SU-DHL-6 (cell line): ENCODE results near the gene SESN2.

Source experiments
- H2AFZ ChIP-seq: fragments of 200-600 bp; sonication (generic); 2 replicates; pipeline ENCODE4 v1.6.1; 2014; ENCODE audit warnings: low read depth, mild to moderate bottlenecking, moderate library complexity, mixed read lengths, antibody characterized with exemption, low read length; ENCODE audit not compliant: severe bottlenecking
- H3F3A ChIP-seq: fragments of 200-600 bp; shearing (Covaris generic); 2 replicates; pipeline ENCODE4 v1.6.0; 2016; ENCODE audit warnings: antibody characterized with exemption, mild to moderate bottlenecking; ENCODE audit not compliant: insufficient read depth
- H3K27ac ChIP-seq: fragments of 200-600 bp; sonication (generic); 2 replicates; pipeline ENCODE4 v1.5.1; 2016; ENCODE audit warnings: low read depth, mild to moderate bottlenecking, low read length, moderate library complexity, mixed read lengths
- H3K27me3 ChIP-seq: fragments of 200-600 bp; sonication (generic), shearing (Covaris generic); 2 replicates; pipeline ENCODE4 v1.6.0; 2014; ENCODE audit warnings: mild to moderate bottlenecking, low read length
- H3K36me3 ChIP-seq: fragments of 200-600 bp; sonication (generic); 2 replicates; pipeline ENCODE4 v1.6.1; 2014; ENCODE audit warnings: mild to moderate bottlenecking, low read length, mixed read lengths
- H3K4me2 ChIP-seq: fragments of 300-600, 200-600 bp; shearing (Covaris generic), sonication (generic); 2 replicates; pipeline ENCODE4 v1.6.0; 2014; ENCODE audit warnings: low read length, low read depth, mild to moderate bottlenecking; ENCODE audit not compliant: poor library complexity, severe bottlenecking
- H3K4me3 ChIP-seq: fragments of 200-600 bp; sonication (generic); 2 replicates; pipeline ENCODE4 v1.5.1; 2014; ENCODE audit warnings: antibody characterized with exemption, low read length, mild to moderate bottlenecking, mixed read lengths; ENCODE audit not compliant: insufficient read depth, poor library complexity, severe bottlenecking
- H3K79me2 ChIP-seq: fragments of 200-600 bp; sonication (generic); 2 replicates; pipeline ENCODE4 v1.6.1; 2014; ENCODE audit warnings: mild to moderate bottlenecking, low read length, moderate library complexity; ENCODE audit not compliant: insufficient read depth
- H3K9ac ChIP-seq: fragments of 200-600 bp; sonication (generic); 2 replicates; pipeline ENCODE4 v1.7.0; 2014; ENCODE audit warnings: mild to moderate bottlenecking, low read length
- H3K9me2 ChIP-seq: fragments of 200-600 bp; sonication (generic); replicated peaks from 2 replicates; pipeline ENCODE4 v1.6.1; 2014; ENCODE audit warnings: low read length; ENCODE audit not compliant: insufficient read depth
- H3K9me3 ChIP-seq: fragments of 200-600 bp; sonication (generic); 2 replicates; pipeline ENCODE4 v1.6.1; 2014; ENCODE audit warnings: low read length, mixed read lengths; ENCODE audit not compliant: insufficient read depth
- H4K20me1 ChIP-seq: fragments of 200-600 bp; sonication (generic); 2 replicates; pipeline ENCODE4 v1.6.1; 2014; ENCODE audit warnings: low read depth, mild to moderate bottlenecking, antibody characterized with exemption, low read length, moderate library complexity, mixed read lengths
- EZH2phosphoT487 ChIP-seq: fragments of 200-600 bp; sonication (generic), shearing (Covaris generic); conservative IDR thresholded peaks from 2 replicates; pipeline ENCODE4 v1.6.1; 2018; ENCODE audit warnings: mild to moderate bottlenecking, antibody characterized with exemption, low read length, moderate library complexity, mixed read lengths
- TF ChIP-seq, protein P1 (sequence below): fragments of 200-600 bp; sonication (generic); IDR thresholded peaks from one replicate; pipeline ENCODE4 v1.5.1; 2017; ENCODE audit warnings: antibody characterized with exemption, mild to moderate bottlenecking, low read length, moderate library complexity; ENCODE audit not compliant: insufficient read depth, poor library complexity, severe bottlenecking

Gene SESN2

DNA sequence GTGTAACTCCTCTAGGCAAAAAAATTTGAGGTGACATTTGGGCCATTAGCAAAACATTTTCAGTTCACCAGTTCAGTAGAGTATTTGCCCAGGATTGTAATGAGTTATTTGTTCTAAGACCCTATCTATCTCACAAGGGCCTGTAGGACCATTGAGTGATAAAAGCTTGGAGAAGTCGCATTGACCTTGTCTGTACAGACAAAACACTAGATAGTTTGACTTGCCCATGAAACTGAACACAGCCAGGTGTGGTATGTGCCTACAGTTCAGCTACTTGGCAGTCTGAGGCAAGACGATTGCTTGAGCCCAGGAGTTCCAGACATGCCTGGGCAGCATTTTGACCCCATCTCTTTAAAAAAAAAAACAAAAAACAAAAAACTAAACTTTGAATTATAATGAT lies 20.3 kb upstream of the SESN2 start:
- no peaks in the 10 kb centered on the region for H3K9me2 ChIP-seq
- no peaks in the 10 kb centered on the region for H4K20me1 ChIP-seq
- TF ChIP-seq, protein P1, sequence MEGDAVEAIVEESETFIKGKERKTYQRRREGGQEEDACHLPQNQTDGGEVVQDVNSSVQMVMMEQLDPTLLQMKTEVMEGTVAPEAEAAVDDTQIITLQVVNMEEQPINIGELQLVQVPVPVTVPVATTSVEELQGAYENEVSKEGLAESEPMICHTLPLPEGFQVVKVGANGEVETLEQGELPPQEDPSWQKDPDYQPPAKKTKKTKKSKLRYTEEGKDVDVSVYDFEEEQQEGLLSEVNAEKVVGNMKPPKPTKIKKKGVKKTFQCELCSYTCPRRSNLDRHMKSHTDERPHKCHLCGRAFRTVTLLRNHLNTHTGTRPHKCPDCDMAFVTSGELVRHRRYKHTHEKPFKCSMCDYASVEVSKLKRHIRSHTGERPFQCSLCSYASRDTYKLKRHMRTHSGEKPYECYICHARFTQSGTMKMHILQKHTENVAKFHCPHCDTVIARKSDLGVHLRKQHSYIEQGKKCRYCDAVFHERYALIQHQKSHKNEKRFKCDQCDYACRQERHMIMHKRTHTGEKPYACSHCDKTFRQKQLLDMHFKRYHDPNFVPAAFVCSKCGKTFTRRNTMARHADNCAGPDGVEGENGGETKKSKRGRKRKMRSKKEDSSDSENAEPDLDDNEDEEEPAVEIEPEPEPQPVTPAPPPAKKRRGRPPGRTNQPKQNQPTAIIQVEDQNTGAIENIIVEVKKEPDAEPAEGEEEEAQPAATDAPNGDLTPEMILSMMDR = no peak
- no peak for TF ChIP-seq EZH2phosphoT487
- H3K79me2 ChIP-seq = peaks cover 23% of the 10 kb centered on the region
- H3K36me3 ChIP-seq = peaks cover 6% of the 10 kb centered on the region; the same call in 1 of the 2 replicates
- H3K9ac ChIP-seq = 0 out of 2 replicates have a peak overlapping the region, but pooled peaks have one; percentile 8
- peak overlapping the region; percentile 79 for H3K4me2 ChIP-seq
- H3K4me3 ChIP-seq = no peak overlapping the region
- no peaks in the 10 kb centered on the region for H3K27me3 ChIP-seq
- H3K9me3 ChIP-seq = no peaks in the 10 kb centered on the region
- no peak overlapping the region for H2AFZ ChIP-seq
- peaks cover 72% of the 10 kb centered on the region for H3F3A ChIP-seq
- H3K27ac ChIP-seq = peak overlapping the region; percentile 89

DNA sequence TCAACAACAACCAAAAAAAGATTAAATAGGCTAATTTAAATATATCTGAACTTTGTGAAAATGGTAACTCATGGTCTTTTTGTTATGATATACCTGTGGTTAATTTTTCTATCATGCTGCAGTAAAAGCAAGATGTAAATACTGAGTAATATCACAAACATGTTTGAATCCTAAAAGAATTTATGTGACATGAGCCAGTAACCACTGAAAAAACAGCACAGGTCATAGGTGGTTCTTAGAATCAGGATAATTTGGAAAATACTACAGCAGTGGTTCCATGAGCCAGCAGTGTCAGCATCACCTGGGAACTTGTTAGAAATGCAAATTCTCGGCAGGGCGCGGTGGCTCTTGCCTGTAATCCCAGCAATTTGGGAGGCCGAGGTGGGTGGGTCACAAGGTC lies 19.3 kb upstream of the SESN2 start:
- Histone ChIP-seq H3K9me3 (no peaks in the 10 kb centered on the region), H3K9me2 (no peaks in the 10 kb centered on the region), H3K79me2 (peaks cover 23% of the 10 kb centered on the region), H3K27me3 (no peaks in the 10 kb centered on the region), H3K27ac (peak overlapping the region; percentile 89), H3K9ac (no peak overlapping the region), H3F3A (peaks cover 79% of the 10 kb centered on the region), H2AFZ (no peak overlapping the region), H4K20me1 (no peaks in the 10 kb centered on the region), H3K36me3 (peaks cover 6% of the 10 kb centered on the region; the same call in 1 of the 2 replicates), H3K4me3 (no peak overlapping the region), H3K4me2 (no peak overlapping the region)
- TF ChIP-seq, protein P1 = no peak
- no peak for TF ChIP-seq EZH2phosphoT487

DNA sequence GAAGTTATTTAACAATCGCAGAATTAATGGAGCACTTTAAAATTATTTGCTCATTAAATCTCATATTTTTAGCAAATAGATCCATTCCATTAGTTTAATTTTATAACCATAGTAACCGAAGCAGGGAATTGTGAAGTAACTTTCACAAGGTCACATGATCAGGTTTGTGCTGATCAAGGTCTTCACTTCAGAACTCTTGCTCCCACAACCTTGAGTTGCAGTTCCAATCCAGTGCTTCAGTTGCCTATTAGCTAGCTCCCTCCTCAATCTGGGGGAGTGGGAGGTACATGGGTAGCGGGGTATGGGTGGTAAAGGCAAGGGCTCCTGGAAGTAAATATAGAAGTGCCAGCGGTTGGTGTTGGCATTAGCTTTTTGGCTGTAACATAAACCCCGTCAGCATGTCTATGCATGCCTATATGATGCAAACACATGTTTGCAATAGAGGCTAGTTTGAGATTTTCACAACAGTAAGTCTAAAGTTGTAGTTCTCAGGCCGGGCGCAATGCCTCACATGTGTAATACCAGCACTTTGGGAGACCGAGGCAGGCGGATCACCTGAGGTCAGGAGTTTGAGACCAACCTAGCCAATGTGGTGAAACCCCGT lies 17.6 kb upstream of the SESN2 start:
- Histone ChIP-seq H3K27ac (peak overlapping the region; percentile 97), H3F3A (peaks cover 91% of the 10 kb centered on the region), H3K9me3 (no peaks in the 10 kb centered on the region), H3K79me2 (peaks cover 23% of the 10 kb centered on the region), H3K4me2 (peak overlapping the region; percentile 38), H2AFZ (no peak overlapping the region), H3K36me3 (peaks cover 6% of the 10 kb centered on the region; the same call in 1 of the 2 replicates), H3K4me3 (no peak overlapping the region), H3K9me2 (no peaks in the 10 kb centered on the region), H3K9ac (peak overlapping the region; percentile 42), H4K20me1 (no peaks in the 10 kb centered on the region), H3K27me3 (no peaks in the 10 kb centered on the region)
- TF ChIP-seq EZH2phosphoT487 = no peak
- TF ChIP-seq, protein P1 = no peak
